Thymus (tissue), 11 donors: ENCODE measurements around the gene TMEM229B. TPM values are rescaled to one million over a fixed set of nuclear protein-coding genes. Genes with fewer than 3 reads are reported as not detected.
A peak's percentile ranks its signal among the peaks of the same experiment; 100 is the strongest.

ENCODE experiments used
- DNase-seq, 9 donors: peaks; one replicate each; pipeline ENCODE4 v3.0.0-alpha.2; 2013; ENCODE audit warnings: low spot score in 9 of 9, low read depth in 6 of 9, missing footprints in 1 of 9
- H3K27ac ChIP-seq, 2 donors: one replicate each; pipeline ENCODE4 v1.5.1; 2013; ENCODE audit warnings: control low read depth in 1 of 2, low read depth in 1 of 2, low read length in 1 of 2, mild to moderate bottlenecking in 1 of 2, moderate library complexity in 1 of 2
- H3K27me3 ChIP-seq, 2 donors: one replicate each; pipeline ENCODE4 v1.5.1; 2013; ENCODE audit warnings: low read length in 1 of 2; ENCODE audit not compliant: control insufficient read depth in 2 of 2, insufficient read depth in 1 of 2
- H3K36me3 ChIP-seq, 2 donors: one replicate each; pipeline ENCODE4 v1.5.1; 2013; ENCODE audit warnings: low read length in 1 of 2, mild to moderate bottlenecking in 1 of 2, moderate library complexity in 1 of 2; ENCODE audit not compliant: control insufficient read depth in 2 of 2, insufficient read depth in 2 of 2
- H3K4me1 ChIP-seq, 2 donors: one replicate each; pipeline ENCODE4 v1.5.1; 2013; ENCODE audit warnings: low read length in 2 of 2; ENCODE audit not compliant: control insufficient read depth in 2 of 2, insufficient read depth in 2 of 2
- H3K4me3 ChIP-seq, 2 donors: one replicate each; pipeline ENCODE4 v1.5.1; 2013; ENCODE audit warnings: low read length in 2 of 2, control low read depth in 1 of 2, mild to moderate bottlenecking in 1 of 2
- H3K9me3 ChIP-seq, 2 donors: one replicate each; pipeline ENCODE4 v1.5.1; 2013; ENCODE audit warnings: low read length in 1 of 2, mild to moderate bottlenecking in 1 of 2; ENCODE audit not compliant: control insufficient read depth in 2 of 2, insufficient read depth in 1 of 2
- WGBS: extraction: QIAGEN DNeasy Blood & Tissue Kit; methylation state at CpG from one replicate; pipeline ENCODE4 v1.1.7; 2013; 5-methylcytosine and 5-hydroxymethylcytosine counted together
- polyA plus RNA-seq: library from polyadenylated mRNA; stranded (reverse); fragments of 200-250 nt; gene quantifications from one replicate; pipeline ENCODE4 v1.2.3, GENCODE V29; 2013
- total RNA-seq: library from RNA; stranded (reverse); fragments of 120-200 nt; gene quantifications from one replicate; pipeline ENCODE4 v1.2.4, GENCODE V29; 2013
- donor health status: healthy.

The TMEM229B gene
- total and polyA plus RNA-seq, 2 donors: 6.6 to 13.7 TPM

GRCh38 chr14:67519406-67519805 is 30.9 kb upstream of the TMEM229B start:
- no peak overlapping the region for H3K4me3 ChIP-seq
- 95% methylated on average over 5 of the region's 5 CpGs for WGBS
- H3K9me3 ChIP-seq: no peaks in the 10 kb centered on the region
- H3K4me1 ChIP-seq: peaks cover 16 to 39% of the 10 kb centered on the region in 2 donors
- H3K36me3 ChIP-seq: no peaks in the 10 kb centered on the region
- no peak overlapping the region for H3K27ac ChIP-seq
- DNase-seq: no peak
- peaks cover 6 to 28% of the 10 kb centered on the region in 2 donors for H3K27me3 ChIP-seq

GRCh38 chr14:67517083-67517482 is 28.6 kb upstream of the TMEM229B start:
- no peak overlapping the region for H3K4me3 ChIP-seq
- H3K27ac ChIP-seq: no peak overlapping the region
- DNase-seq: no peak
- no peaks in the 10 kb centered on the region for H3K9me3 ChIP-seq
- H3K36me3 ChIP-seq: no peaks in the 10 kb centered on the region
- peaks cover 18 to 45% of the 10 kb centered on the region in 2 donors for H3K4me1 ChIP-seq
- H3K27me3 ChIP-seq: peaks cover 2 to 21% of the 10 kb centered on the region in 2 donors
- 84% methylated on average over 12 of the region's 12 CpGs for WGBS

DNA sequence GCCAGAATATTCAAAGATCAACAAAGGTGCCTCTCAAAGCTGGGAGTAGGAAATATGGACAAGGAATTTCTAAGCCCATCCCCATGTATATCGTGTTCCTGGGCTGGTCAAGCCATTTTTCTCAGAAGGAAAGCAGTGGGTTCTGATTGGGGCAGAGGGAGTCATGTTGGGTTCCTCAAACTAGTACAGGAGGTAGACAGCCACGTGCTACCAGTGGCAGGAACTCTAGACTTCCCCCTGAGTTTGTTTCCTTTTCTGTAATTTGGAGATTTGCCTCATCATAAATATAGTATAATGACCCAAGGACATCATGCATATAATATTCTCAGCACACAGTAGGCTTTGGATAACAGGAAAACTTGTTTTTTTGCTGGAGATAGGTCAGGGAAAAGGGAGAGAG is 28.2 kb upstream of the TMEM229B start:
- no peaks in the 10 kb centered on the region for H3K36me3 ChIP-seq
- DNase-seq: no peak
- H3K4me1 ChIP-seq: peaks cover 18 to 45% of the 10 kb centered on the region in 2 donors
- peaks cover 2 to 21% of the 10 kb centered on the region in 2 donors for H3K27me3 ChIP-seq
- no peak overlapping the region for H3K4me3 ChIP-seq
- 26% methylated on average over 2 of the region's 2 CpGs for WGBS
- H3K9me3 ChIP-seq: no peaks in the 10 kb centered on the region
- no peak overlapping the region for H3K27ac ChIP-seq

DNA sequence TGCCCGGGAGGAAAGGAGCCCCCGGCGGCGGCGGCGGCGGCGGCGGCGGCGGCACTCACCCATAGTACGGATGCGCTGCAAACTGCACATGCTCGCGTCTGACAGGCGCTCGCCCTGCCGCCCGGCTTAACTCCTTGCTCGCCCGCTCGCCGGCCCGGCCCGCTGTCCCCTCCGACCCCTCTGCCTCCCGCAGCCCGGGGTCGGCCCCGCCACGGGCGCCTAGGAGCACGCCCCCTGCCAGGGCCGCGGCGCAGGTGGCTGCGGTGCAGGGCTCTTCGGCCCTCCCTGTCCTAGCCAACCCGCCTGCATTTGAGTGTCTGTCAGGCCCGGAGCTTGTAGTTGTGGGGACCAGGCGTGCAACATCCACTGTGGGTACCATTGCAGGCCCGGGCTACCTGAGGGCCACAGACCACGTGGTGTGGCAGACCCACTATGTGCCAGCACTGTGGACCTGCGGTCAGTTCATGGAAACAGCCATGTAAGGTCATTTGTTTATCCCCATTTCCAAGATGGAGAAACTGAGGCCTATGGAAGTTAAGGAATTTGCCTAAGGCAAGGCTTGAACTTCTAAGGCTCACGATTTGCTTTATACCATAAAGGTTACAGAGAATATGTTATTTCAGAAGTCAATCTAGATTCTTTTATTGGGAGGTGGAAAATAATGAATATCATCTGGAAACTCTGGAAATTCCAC is 27.0 kb upstream of the TMEM229B start:
- peak in 1 of 9 donors; percentile 19 for DNase-seq
- Histone ChIP-seq H3K27ac (peak overlapping the region in 1 of 2 donors; percentile 33), H3K36me3 (no peaks in the 10 kb centered on the region), H3K4me1 (peaks cover 18 to 45% of the 10 kb centered on the region in 2 donors), H3K4me3 (peak overlapping the region in 1 of 2 donors; percentile 66), H3K27me3 (peaks cover under 1 to 21% of the 10 kb centered on the region in 2 donors), H3K9me3 (no peaks in the 10 kb centered on the region)
- WGBS: 8% methylated on average over 45 of the region's 45 CpGs

- Histone ChIP-seq H3K27ac (peak overlapping the region in 1 of 2 donors; percentile 10), H3K9me3 (no peaks in the 10 kb centered on the region), H3K27me3 (peaks cover 0 to 21% of the 10 kb centered on the region in 2 donors), H3K4me3 (peak overlapping the region; percentile 55 to 66), H3K36me3 (no peaks in the 10 kb centered on the region), H3K4me1 (peaks cover 18 to 45% of the 10 kb centered on the region in 2 donors)
- 1% methylated on average over 73 of the region's 75 CpGs for WGBS
- peak in 2 of 9 donors; percentile 37 to 59 for DNase-seq
Measured at GRCh38 chr14:67514650-67515385, 26.3 kb upstream of the TMEM229B start.

GRCh38 chr14:67514203-67514607 is 25.7 kb upstream of the TMEM229B start:
- peak overlapping the region; percentile 55 to 66 for H3K4me3 ChIP-seq
- DNase-seq: no peak
- H3K36me3 ChIP-seq: no peaks in the 10 kb centered on the region
- H3K4me1 ChIP-seq: peaks cover 18 to 44% of the 10 kb centered on the region in 2 donors
- no peaks in the 10 kb centered on the region for H3K9me3 ChIP-seq
- WGBS: 89% methylated on average over 9 of the region's 9 CpGs
- H3K27ac ChIP-seq: no peak overlapping the region
- peaks cover 0 to 21% of the 10 kb centered on the region in 2 donors for H3K27me3 ChIP-seq

DNA sequence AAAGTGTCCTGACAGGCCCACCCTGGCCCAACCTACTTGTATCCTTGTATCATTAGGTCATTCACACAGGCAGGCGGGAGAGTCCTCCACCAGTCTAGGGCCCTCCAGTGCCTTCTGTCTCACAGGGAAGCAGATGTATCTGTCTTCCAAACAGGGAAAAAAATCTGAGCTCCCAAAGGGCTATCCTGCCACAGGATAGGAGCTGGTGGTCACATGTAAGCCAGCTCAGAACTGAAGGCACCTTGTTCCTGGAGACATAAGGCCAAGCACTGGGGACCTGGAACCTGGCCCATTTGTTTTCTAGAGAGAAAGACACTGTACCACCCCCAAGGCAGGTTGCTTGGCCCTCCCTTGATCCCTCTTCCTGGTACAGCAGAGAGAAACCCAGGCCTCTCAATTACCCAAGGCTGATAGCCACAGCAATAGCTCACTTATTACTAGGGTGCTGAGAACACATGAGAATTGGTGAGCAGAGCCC is 25.1 kb upstream of the TMEM229B start:
- DNase-seq: no peak
- Histone ChIP-seq H3K36me3 (no peaks in the 10 kb centered on the region), H3K9me3 (no peaks in the 10 kb centered on the region), H3K27me3 (peaks cover 0 to 21% of the 10 kb centered on the region in 2 donors), H3K4me1 (peaks cover 15 to 39% of the 10 kb centered on the region in 2 donors), H3K27ac (no peak overlapping the region), H3K4me3 (no peak overlapping the region)
- WGBS: 100% methylated on average over 1 of the region's 1 CpG

DNA sequence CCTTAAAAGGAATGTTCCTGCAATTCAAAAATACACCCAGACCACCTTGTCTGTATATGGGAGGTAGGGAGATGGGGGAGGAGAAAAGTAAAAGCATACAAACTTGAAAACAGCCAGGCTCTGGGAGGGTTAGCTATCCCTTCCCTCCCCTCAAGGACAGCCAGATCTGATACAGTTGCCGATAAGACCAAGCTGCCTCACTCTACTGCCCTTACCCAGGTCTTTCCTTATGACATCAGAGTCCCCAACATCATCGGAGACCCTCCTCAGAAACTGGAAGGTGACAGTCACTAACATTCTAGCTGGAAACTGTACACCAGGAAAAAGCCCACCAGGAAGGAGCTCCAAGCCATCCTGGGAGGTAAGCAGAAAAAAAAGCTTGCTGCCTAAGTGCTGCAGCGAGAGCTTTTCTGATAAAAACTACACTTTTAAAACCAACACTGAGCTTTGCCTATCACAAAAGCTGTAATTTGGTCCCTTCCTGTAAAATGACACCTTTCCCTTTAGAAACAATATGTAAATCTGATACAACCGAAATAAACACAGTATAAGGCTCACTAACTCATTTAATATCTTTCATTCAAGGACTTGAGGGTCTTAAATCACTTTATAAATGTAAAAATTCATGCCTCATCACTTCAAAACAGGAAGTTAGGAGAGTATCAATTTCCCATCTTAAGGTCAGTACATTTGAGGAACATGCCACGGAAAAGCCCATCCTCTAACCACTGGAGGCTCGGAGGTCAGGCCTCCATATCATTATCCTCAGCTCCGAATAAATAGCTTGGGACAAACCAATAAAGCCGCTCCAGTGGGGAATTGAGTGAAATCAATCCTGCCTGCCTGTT is 24.2 kb upstream of the TMEM229B start:
- peaks cover 8 to 29% of the 10 kb centered on the region in 2 donors for H3K4me1 ChIP-seq
- H3K36me3 ChIP-seq: no peaks in the 10 kb centered on the region
- WGBS: 83% methylated on average over 8 of the region's 8 CpGs
- peaks cover 0 to 21% of the 10 kb centered on the region in 2 donors for H3K27me3 ChIP-seq
- no peak overlapping the region for H3K27ac ChIP-seq
- DNase-seq: no peak
- no peak overlapping the region for H3K4me3 ChIP-seq
- H3K9me3 ChIP-seq: no peaks in the 10 kb centered on the region
